Endothelial cell (in vitro differentiated cells): Measurements from ENCODE around the gene LUC7L2. TPM values are rescaled to one million over a fixed set of nuclear protein-coding genes. Genes with fewer than 3 reads are reported as not detected.
"Not testable (repeated sequence)": the region's sequence is repeated elsewhere in the genome, so short reads cannot be mapped to it uniquely, and the experiment has no call there.

Experiments used
- DNase-seq: peaks from one replicate; pipeline ENCODE4 v3.0.0; 2021; ENCODE audit warnings: low spot score
- H3K27ac Mint-ChIP-seq: one replicate; pipeline ENCODE4 v1.8.0; 2021; ENCODE audit warnings: mixed read lengths, inconsistent platforms; ENCODE audit not compliant: unreplicated experiment
- H3K27me3 Mint-ChIP-seq: one replicate; pipeline ENCODE4 v1.8.0; 2021; ENCODE audit warnings: mild to moderate bottlenecking, moderate library complexity, mixed read lengths, inconsistent platforms; ENCODE audit not compliant: unreplicated experiment
- H3K36me3 Mint-ChIP-seq: one replicate; pipeline ENCODE4 v1.8.0; 2021; ENCODE audit warnings: mild to moderate bottlenecking, low read depth, mixed read lengths, inconsistent platforms; ENCODE audit not compliant: unreplicated experiment
- H3K4me1 Mint-ChIP-seq: one replicate; pipeline ENCODE4 v1.8.0; 2021; ENCODE audit warnings: mild to moderate bottlenecking, mixed read lengths, inconsistent platforms; ENCODE audit not compliant: unreplicated experiment
- H3K4me3 Mint-ChIP-seq: one replicate; pipeline ENCODE4 v1.8.0; 2021; ENCODE audit warnings: mild to moderate bottlenecking, mixed read lengths, inconsistent platforms; ENCODE audit not compliant: unreplicated experiment
- H3K9me3 Mint-ChIP-seq: one replicate; pipeline ENCODE4 v1.8.0; 2021; ENCODE audit warnings: mixed read lengths, inconsistent platforms; ENCODE audit not compliant: unreplicated experiment
- total RNA-seq: library from RNA; stranded (reverse); fragmentation: NEBNext Ultra II Directional; extraction: Animal tissue kit (Norgen Biotek cat#: 25700); gene quantifications from one replicate; pipeline ENCODE4 v1.2.1, GENCODE V29; 2021; ENCODE audit not compliant: unreplicated experiment
- TF ChIP-seq, protein P1 (sequence below): fragments of 200-600 bp; sonication (generic); IDR thresholded peaks from one replicate; pipeline ENCODE4 v1.5.0; 2021; ENCODE audit warnings: antibody characterized with exemption; ENCODE audit not compliant: unreplicated experiment

The LUC7L2 gene
- total RNA-seq, 1 donor from 2014 or later = 83.5 TPM

- not testable (repeated sequence) for H3K4me3 Mint-ChIP-seq, DNase-seq, H3K4me1 Mint-ChIP-seq, H3K36me3 Mint-ChIP-seq, H3K27ac Mint-ChIP-seq, H3K9me3 Mint-ChIP-seq, H3K27me3 Mint-ChIP-seq
Measured at GRCh38 chr7:139468281-139468680, 108.6 kb downstream of the LUC7L2 start.

GRCh38 chr7:139471740-139472353 is 112.2 kb downstream of the LUC7L2 start:
- H3K27ac Mint-ChIP-seq = no peak overlapping the region
- H3K27me3 Mint-ChIP-seq = peaks cover 7% of the 10 kb centered on the region
- H3K4me3 Mint-ChIP-seq = no peak overlapping the region
- H3K9me3 Mint-ChIP-seq = no peaks in the 10 kb centered on the region
- H3K36me3 Mint-ChIP-seq = peaks cover 6% of the 10 kb centered on the region
- H3K4me1 Mint-ChIP-seq = no peaks in the 10 kb centered on the region
- DNase-seq = no peak
- TF ChIP-seq, protein P1, sequence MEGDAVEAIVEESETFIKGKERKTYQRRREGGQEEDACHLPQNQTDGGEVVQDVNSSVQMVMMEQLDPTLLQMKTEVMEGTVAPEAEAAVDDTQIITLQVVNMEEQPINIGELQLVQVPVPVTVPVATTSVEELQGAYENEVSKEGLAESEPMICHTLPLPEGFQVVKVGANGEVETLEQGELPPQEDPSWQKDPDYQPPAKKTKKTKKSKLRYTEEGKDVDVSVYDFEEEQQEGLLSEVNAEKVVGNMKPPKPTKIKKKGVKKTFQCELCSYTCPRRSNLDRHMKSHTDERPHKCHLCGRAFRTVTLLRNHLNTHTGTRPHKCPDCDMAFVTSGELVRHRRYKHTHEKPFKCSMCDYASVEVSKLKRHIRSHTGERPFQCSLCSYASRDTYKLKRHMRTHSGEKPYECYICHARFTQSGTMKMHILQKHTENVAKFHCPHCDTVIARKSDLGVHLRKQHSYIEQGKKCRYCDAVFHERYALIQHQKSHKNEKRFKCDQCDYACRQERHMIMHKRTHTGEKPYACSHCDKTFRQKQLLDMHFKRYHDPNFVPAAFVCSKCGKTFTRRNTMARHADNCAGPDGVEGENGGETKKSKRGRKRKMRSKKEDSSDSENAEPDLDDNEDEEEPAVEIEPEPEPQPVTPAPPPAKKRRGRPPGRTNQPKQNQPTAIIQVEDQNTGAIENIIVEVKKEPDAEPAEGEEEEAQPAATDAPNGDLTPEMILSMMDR = no peak

Other genes with a start within 250 kb of the LUC7L2 start
- 22.2 TPM for gene UBN2, start 128.7 kb upstream of the LUC7L2 start, total RNA-seq
- 9.0 TPM for gene FMC1, start 18.6 kb upstream of the LUC7L2 start, total RNA-seq
- 0.23 TPM for gene KLRG2, start 123.8 kb downstream of the LUC7L2 start, total RNA-seq
- gene CLEC2L, start 163.8 kb downstream of the LUC7L2 start, total RNA-seq = not detected